HG03442 (cell line): ENCODE results near the gene RHPN2.
"Not testable (repeated sequence)": the region's sequence is repeated elsewhere in the genome, so short reads cannot be mapped to it uniquely, and the experiment has no call there.

Experiments
- ATAC-seq: cut with Tn5 transposase; IDR thresholded peaks from one replicate; pipeline ENCODE4 v1.9.1; 2021; ENCODE audit warnings: mild to moderate bottlenecking, moderate library complexity; ENCODE audit not compliant: unreplicated experiment

RHPN2 gene

GRCh38 chr19:32979807-32980206, 84.9 kb downstream of the RHPN2 start:
- not testable (repeated sequence) for ATAC-seq

GRCh38 chr19:32977813-32978212, 86.9 kb downstream of the RHPN2 start:
- ATAC-seq = not testable (repeated sequence)

DNA sequence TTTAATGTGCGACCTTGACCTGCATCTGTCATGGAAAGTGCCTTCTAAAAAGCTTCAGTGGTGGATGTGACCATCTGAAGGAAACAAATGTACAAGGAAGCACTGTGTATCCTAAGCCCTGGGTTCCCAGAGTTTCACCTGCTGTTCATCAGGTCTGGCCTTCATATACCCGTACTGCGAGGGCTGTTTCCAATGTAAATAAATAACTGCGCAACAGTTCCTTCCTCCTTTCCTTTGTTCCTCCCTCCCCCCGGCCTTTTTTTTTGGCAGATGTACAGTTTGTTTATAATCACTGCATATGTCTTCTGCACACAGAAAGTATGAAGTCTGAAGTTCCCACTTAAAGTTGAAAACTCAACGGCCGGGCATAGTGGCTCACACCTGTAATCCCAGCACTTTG, 87.4 kb downstream of the RHPN2 start:
- ATAC-seq = no peak

GRCh38 chr19:32976223-32976805, 88.4 kb downstream of the RHPN2 start:
- ATAC-seq = no peak

DNA sequence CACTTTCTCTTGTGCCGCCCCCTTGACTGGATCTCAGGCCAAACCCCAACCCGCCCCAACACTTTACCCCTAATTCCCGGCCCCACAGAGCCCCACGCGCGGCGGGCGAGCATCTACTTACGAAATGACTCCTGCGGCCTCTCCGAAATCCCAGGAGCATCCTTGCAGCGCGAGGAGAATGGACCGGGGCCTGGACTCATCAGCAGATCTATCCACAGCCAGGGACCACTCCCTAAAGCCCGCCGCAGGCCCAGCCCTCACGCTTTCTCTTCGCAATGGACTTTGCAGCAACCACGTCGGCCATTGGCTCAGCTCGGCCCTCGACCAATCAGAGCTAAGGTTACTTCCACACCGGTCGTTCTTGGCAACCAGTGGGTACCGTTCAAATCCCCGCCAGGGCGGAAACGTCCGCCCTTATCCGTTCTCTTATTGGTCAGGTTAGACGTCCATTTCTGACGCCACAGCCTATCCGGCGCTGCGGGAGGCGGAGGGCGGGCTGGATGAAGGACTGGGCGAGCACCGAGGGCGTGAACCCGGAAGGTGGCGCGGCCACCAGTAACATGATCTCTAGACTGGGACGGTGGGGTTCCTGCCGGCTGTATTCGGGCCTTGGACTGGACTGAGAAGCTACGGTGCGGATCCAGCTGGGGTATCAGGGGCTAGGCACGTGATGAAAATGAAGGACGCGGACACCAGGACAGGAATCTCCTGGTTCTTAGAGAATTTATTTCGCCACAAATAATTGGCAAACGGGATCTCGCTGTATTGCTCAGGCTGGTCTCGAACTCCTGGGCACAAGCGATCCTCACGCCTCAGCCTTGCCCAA, 92.8 kb downstream of the RHPN2 start, which contains the start of the genes CEP89 and FAAP24:
TSS of gene CEP89 (minus strand) at position 244 of the 826 bp plus-strand sequence. CDS start at position 160, 84 bp downstream.
TSS of gene FAAP24 (plus strand) at position 528 of the 826 bp plus-strand sequence. CDS start 955 bp downstream, outside the sequence.
- ATAC-seq = peak; percentile 99

- no peak for ATAC-seq
Observed at GRCh38 chr19:32971012-32971595, 93.6 kb downstream of the RHPN2 start.

DNA sequence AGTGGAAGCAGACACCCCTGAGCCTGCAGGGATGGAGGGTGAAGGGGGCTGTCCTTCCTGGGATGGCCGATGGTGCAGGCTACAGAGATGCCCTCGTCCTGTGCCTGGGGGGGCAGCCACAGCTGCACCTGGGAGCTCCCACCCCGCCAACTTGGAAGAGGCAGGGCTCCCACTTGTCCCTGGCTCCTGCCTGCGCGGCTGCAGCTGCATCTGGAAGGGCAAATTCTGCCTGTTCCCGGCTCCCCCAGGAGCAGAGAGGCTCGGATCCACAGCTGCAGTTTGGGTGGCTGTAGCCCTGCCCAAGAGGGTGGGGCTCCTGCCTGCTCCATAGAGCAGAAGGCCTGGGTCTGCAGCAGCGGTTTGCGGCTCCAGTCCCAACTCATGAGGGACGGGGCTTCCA, 95.1 kb downstream of the RHPN2 start:
- no peak for ATAC-seq

- ATAC-seq = no peak
Observed at GRCh38 chr19:32966750-32967149, 97.9 kb downstream of the RHPN2 start.

DNA sequence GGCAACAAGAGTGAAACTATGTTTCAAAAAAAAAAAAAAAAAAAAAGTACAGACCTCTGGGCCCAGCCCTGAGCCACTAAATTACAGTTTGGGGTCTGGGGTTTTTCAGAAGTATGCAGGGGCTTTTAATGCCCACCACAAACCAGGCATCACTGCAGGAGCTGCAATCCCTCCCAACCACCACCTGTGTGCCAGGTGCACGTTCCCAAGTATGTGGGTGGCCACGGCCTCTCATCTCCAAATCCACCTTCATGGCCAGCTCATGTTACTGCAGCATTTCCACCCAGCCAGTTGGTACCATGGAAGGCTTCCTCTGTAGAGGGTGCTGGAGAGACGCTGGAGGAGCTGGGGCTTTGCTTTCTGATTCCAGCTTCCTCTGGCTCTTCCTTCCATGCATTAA, 119.4 kb downstream of the RHPN2 start:
- no peak for ATAC-seq

GRCh38 chr19:32941273-32941672, 123.4 kb downstream of the RHPN2 start:
- ATAC-seq = not testable (repeated sequence)

DNA sequence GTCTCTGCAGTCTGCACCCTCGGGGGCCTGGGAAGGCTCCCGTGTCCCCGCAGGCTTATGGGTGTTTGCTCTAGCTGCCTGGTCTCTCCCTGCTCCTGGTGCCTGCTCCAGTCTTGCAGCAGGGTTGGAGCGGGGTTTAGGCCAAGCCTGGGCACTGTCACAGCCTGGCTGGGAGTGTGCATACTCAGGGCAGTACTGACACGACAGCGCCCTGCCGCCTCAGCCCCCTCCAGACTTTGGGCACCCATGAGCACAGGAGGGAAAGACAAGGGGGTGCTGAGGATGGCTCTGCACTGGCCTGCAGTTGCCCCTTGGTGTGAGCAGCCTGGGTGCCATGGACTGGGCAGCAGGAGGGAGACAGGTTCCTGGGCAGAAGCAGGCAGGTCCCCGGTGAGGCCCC, 128.6 kb downstream of the RHPN2 start:
- no peak for ATAC-seq

GRCh38 chr19:32935629-32936028, 129.1 kb downstream of the RHPN2 start:
- no peak for ATAC-seq

GRCh38 chr19:32933571-32933970, 131.1 kb downstream of the RHPN2 start:
- no peak for ATAC-seq

DNA sequence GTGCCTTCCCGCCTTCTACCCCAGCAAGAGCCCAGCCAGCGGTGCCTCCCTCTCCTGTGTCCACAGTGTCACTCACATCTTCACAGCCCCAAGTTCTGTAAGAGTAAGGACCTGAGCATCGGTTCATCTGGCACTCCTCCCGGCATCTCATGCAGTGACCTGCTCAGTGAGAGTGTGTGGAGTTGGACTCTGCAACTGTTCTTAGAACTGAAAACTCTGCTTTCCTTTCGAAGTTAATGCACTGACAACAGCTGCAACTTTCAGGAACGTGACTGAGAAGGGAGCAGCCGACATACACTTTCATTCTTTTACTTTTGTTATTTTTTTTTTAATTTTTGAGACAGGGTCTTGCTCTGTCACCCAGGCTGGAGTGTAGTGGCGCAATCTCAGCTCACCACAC, 134.1 kb downstream of the RHPN2 start:
- ATAC-seq = no peak

GRCh38 chr19:32928806-32929205, 135.9 kb downstream of the RHPN2 start:
- no peak for ATAC-seq
